Transverse colon (tissue), 4 donors: ENCODE data around the gene LCLAT1.

Experiments
- CTCF ChIP-seq, 5 experiments: fragments of 200-600 bp in 3 of 5; fragments of 450-650 bp in 2 of 5; sonication (generic) in 3 of 5; IDR thresholded peaks; 1 replicate in 2 of 5; 2 replicates in 3 of 5; pipeline ENCODE4 v1.5.1; 2016 to 2017; ENCODE audit warnings: antibody characterized with exemption in 5 of 5, inconsistent platforms in 3 of 5, mild to moderate bottlenecking in 2 of 5, moderate library complexity in 1 of 5
- POLR2A ChIP-seq: fragments of 450-650 bp; IDR thresholded peaks from one replicate; pipeline ENCODE4 v1.6.1; 2016; ENCODE audit warnings: antibody characterized with exemption, mild to moderate bottlenecking, moderate library complexity
- POLR2AphosphoS5 ChIP-seq, 3 donors: sonication (generic); formaldehyde crosslinking; IDR thresholded peaks; one replicate each; pipeline ENCODE4 v1.6.1; 2016; ENCODE audit warnings: antibody characterized with exemption in 3 of 3

GRCh38 chr2:30488012-30488659, 41.1 kb downstream of the LCLAT1 start:
- TF ChIP-seq CTCF (IDR thresholded peaks at IDR 0.05) (no peak), POLR2AphosphoS5 (IDR thresholded peaks at IDR 0.05) (no peak), POLR2A (no peak)
